GM12874 (cell line): ENCODE data around the gene VMO1.

Experiments used
- TF ChIP-seq, protein P1 (sequence below): IDR thresholded peaks from 2 replicates; pipeline ENCODE4 v1.5.1; 2011; ENCODE audit warnings: low read depth, mild to moderate bottlenecking, control low read depth, low read length, moderate library complexity; ENCODE audit not compliant: insufficient read depth

VMO1 gene

DNA sequence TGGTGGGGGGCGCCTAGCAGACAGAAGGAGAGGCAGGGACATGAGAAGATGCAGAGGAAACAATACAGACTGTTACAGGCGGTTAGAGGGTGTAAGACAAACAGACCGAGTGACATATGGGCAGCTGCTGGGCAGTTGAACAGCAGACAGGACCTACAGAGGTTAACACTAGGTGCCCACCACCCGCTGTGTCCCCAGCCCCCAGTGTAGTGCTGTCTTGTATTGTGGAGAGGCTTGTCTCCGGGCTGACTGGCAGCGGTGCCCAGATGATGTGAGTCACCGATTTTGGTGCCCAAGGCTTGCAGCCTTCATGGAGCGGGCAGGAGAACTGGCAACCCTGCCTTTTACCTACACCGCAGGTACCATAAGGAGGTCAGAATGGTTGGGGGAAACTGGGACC, 44.0 kb downstream of the VMO1 start:
- TF ChIP-seq, protein P1, sequence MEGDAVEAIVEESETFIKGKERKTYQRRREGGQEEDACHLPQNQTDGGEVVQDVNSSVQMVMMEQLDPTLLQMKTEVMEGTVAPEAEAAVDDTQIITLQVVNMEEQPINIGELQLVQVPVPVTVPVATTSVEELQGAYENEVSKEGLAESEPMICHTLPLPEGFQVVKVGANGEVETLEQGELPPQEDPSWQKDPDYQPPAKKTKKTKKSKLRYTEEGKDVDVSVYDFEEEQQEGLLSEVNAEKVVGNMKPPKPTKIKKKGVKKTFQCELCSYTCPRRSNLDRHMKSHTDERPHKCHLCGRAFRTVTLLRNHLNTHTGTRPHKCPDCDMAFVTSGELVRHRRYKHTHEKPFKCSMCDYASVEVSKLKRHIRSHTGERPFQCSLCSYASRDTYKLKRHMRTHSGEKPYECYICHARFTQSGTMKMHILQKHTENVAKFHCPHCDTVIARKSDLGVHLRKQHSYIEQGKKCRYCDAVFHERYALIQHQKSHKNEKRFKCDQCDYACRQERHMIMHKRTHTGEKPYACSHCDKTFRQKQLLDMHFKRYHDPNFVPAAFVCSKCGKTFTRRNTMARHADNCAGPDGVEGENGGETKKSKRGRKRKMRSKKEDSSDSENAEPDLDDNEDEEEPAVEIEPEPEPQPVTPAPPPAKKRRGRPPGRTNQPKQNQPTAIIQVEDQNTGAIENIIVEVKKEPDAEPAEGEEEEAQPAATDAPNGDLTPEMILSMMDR = no peak

DNA sequence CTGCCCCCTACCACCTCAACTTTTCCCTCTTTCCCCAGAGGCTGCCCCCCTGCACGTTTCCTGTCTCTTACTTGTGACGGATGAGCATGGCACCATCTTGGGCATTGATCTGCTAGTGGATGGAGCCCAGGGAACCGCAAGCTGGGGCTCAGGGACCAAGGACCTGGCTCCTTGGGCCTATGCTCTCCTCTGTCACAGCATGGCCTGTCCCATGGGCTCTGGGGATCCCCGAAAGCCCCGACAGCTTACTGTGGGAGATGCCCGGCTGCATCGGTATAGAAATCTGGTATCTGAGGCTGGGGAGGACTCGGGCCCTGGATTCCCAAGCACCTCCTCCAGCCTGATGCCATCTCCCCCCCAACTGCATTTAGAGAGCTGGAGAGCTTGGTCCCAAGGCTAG, 44.6 kb downstream of the VMO1 start:
- TF ChIP-seq, protein P1 = no peak

DNA sequence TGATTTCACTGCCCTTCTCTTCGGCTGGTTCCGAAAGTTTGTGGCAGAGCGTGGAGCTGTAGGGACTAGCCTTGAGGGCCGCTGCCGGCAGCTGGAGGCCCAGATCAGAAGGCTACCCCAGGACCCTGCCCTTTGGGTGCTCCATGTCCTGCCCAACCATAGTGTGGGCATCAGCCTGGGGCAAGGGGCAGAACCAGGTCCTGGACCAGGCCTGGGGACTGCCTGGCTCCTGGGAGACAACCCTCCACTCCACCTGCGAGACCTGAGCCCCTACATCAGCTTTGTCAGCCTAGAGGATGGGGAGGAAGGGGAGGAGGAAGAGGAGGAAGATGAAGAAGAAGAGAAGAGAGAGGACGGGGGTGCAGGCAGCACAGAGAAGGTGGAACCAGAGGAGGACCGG, 45.6 kb downstream of the VMO1 start:
- TF ChIP-seq, protein P1 = no peak

DNA sequence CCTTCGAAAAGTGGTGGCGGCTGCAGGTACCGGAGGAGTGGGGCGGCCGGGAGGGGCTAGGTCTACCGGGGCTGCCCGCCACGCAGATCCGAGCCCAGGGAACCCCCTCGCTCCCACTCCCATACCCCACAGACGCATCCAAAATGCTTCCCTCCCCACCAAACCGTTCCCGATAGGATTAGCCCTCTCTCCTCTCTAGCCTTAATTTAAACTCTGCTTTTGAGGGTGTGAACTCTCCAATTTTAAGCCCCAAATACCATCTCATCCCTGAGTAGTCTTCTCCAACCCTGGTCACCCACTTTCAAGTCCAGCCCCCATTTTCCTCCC, 46.2 kb downstream of the VMO1 start:
- TF ChIP-seq, protein P1 = no peak

DNA sequence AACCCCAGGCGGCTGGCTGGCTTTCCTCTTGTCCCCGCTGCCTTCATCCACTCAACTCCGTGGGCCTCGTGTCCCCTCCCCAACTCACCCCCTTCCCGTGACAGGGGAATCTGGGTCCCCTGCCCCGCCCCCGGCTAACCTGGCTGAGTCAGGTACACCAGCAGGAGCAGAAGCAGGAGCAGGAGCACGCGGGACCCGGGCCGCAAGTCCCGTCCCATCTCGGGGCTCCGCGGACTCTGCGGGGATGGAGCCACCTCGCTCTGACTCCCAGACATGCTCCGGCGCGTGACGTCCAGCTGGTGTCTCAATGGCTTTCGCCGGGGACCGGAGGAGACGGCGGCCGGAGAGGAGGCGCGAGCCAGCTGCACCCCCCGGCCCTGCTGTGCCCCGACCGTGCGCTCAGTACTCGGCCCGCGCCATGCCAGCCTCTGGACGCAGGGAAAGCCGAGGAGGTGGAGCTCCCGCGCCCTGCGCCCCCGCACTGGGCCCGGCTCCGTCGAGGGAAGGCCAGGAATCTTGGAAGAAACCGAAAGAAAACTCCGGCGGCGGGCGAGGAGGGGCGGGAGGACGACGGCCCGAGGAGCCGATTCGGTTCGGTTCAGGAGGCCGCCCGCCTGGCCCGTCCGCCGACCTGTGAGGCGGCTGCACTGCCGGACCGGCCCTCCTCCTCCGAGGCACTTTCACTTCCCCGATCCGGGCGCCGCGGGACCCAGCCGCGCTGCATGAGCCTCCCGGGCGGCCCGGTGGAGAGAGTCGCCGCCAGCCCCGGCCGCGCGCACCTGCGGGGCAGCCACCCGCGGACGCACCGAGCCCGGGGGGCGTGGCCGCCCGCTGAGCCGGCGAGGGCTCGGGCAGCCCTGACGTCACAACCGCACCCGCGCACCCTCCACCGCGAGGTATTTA, 46.8 kb downstream of the VMO1 start, which contains the start of the genes CXCL16 and ZMYND15:
CXCL16 (minus strand) TSS at position 807 of the 903 bp plus-strand sequence; CDS start at position 218, 589 bp downstream.
ZMYND15 (plus strand) TSS at position 712 of the 903 bp plus-strand sequence. CDS start 716 bp downstream, outside the sequence.
- TF ChIP-seq, protein P1 = no peak

DNA sequence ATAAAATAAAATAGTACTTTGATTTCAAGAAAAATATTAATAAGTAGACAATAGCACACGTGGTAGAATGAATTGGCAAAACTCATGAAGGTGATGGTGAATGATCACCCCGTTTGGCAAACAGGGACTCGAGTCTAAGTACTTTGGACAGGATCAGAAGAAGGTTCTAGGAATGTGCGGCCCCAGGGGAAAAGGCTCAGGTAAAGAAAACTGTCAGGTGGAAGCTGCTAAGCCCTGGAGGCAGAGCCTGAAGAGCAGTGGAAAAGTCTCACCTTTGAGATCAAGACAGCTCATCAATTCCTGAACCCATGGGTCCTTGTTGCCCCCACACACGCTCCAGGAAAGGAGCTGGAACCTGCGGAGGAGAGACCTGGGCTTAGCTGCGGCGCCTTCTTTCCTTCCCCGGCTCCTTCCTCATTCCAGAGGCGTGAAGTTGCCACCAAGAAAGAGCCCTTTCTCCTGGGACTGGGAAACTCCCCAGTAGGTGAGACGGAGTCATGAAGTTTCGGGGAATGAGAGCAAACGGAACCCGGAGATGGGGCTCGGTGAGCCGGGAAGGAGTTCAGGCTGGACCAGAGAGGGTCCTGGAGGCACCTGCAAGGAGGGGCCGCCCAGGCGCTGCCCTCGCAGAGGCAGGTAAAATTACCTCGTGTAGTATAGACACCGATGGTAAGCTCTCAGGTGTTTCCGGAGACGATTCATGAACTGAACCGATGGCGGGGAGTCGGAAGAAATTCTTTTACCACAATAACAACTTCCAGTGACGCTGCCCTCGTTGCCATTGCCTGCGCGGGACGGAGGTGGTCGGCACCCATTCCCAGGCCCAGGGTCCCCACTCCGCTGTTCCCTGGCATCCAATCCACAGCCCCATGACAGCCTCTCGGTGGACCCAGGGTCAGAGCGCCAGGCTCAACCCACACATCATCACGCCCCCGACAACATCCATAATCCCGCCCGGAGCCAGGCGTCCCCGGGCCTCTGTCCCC, 47.7 kb downstream of the VMO1 start:
- TF ChIP-seq, protein P1 = no peak
